ENCODE data around the gene EFNA3. TPM values are rescaled to one million over a fixed set of nuclear protein-coding genes. Genes with fewer than 3 reads are reported as not detected.
A peak's percentile ranks its signal among the peaks of the same experiment; 100 is the strongest.

Gene EFNA3
- total RNA-seq, 1 donor from 2014 or later = 14.6 TPM

GRCh38 chr1:155057104-155057503 lies 21.5 kb upstream of the EFNA3 start:
- peaks cover 5% of the 10 kb centered on the region for H3K4me1 Mint-ChIP-seq (ENCODE audit: low read depth, unreplicated experiment)
- no peak overlapping the region for H3K4me3 Mint-ChIP-seq (ENCODE audit: unreplicated experiment)
- DNase-seq = no peak
- no peaks in the 10 kb centered on the region for H3K36me3 Mint-ChIP-seq (ENCODE audit: unreplicated experiment)
- TF ChIP-seq CTCF (IDR thresholded peaks at IDR 0.05; ENCODE audit: partially characterized antibody, unreplicated experiment) = no peak
- H3K9me3 Mint-ChIP-seq (ENCODE audit: unreplicated experiment) = no peaks in the 10 kb centered on the region
- peaks cover 2% of the 10 kb centered on the region for H3K27me3 Mint-ChIP-seq (ENCODE audit: unreplicated experiment)
- H3K27ac Mint-ChIP-seq (ENCODE audit: unreplicated experiment) = no peak overlapping the region

GRCh38 chr1:155057788-155058211 lies 20.8 kb upstream of the EFNA3 start:
- Mint-ChIP-seq H3K4me1 (ENCODE audit: low read depth, unreplicated experiment) (peaks cover 3% of the 10 kb centered on the region), H3K27me3 (ENCODE audit: unreplicated experiment) (peaks cover 2% of the 10 kb centered on the region), H3K4me3 (ENCODE audit: unreplicated experiment) (no peak overlapping the region), H3K27ac (ENCODE audit: unreplicated experiment) (no peak overlapping the region), H3K36me3 (ENCODE audit: unreplicated experiment) (no peaks in the 10 kb centered on the region), H3K9me3 (ENCODE audit: unreplicated experiment) (no peaks in the 10 kb centered on the region)
- DNase-seq = no peak
- no peak for TF ChIP-seq CTCF (IDR thresholded peaks at IDR 0.05; ENCODE audit: partially characterized antibody, unreplicated experiment)

GRCh38 chr1:155060736-155061135 lies 17.9 kb upstream of the EFNA3 start:
- Mint-ChIP-seq H3K36me3 (ENCODE audit: unreplicated experiment) (peaks cover 5% of the 10 kb centered on the region), H3K27me3 (ENCODE audit: unreplicated experiment) (peaks cover 7% of the 10 kb centered on the region), H3K9me3 (ENCODE audit: unreplicated experiment) (peaks cover 5% of the 10 kb centered on the region), H3K4me1 (ENCODE audit: low read depth, unreplicated experiment) (peaks cover 12% of the 10 kb centered on the region), H3K27ac (ENCODE audit: unreplicated experiment) (no peak overlapping the region), H3K4me3 (ENCODE audit: unreplicated experiment) (no peak overlapping the region)
- no peak for DNase-seq
- TF ChIP-seq CTCF (IDR thresholded peaks at IDR 0.05; ENCODE audit: partially characterized antibody, unreplicated experiment) = no peak

GRCh38 chr1:155061381-155062150 lies 17.1 kb upstream of the EFNA3 start:
- Mint-ChIP-seq H3K27me3 (ENCODE audit: unreplicated experiment) (peaks cover 7% of the 10 kb centered on the region), H3K4me3 (ENCODE audit: unreplicated experiment) (peak overlapping the region; percentile 57), H3K4me1 (ENCODE audit: low read depth, unreplicated experiment) (peaks cover 12% of the 10 kb centered on the region), H3K9me3 (ENCODE audit: unreplicated experiment) (peaks cover 5% of the 10 kb centered on the region), H3K27ac (ENCODE audit: unreplicated experiment) (no peak overlapping the region), H3K36me3 (ENCODE audit: unreplicated experiment) (peaks cover 5% of the 10 kb centered on the region)
- peak; percentile 88 for TF ChIP-seq CTCF (IDR thresholded peaks at IDR 0.05; ENCODE audit: partially characterized antibody, unreplicated experiment)
- DNase-seq = peak; percentile 99

GRCh38 chr1:155062151-155062686 lies 16.4 kb upstream of the EFNA3 start:
- no peak overlapping the region for H3K27ac Mint-ChIP-seq (ENCODE audit: unreplicated experiment)
- peaks cover 5% of the 10 kb centered on the region for H3K9me3 Mint-ChIP-seq (ENCODE audit: unreplicated experiment)
- DNase-seq = peak; percentile 77
- peaks cover 7% of the 10 kb centered on the region for H3K27me3 Mint-ChIP-seq (ENCODE audit: unreplicated experiment)
- peaks cover 12% of the 10 kb centered on the region for H3K4me1 Mint-ChIP-seq (ENCODE audit: low read depth, unreplicated experiment)
- H3K4me3 Mint-ChIP-seq (ENCODE audit: unreplicated experiment) = peak overlapping the region; percentile 90
- no peak for TF ChIP-seq CTCF (IDR thresholded peaks at IDR 0.05; ENCODE audit: partially characterized antibody, unreplicated experiment)
- H3K36me3 Mint-ChIP-seq (ENCODE audit: unreplicated experiment) = peaks cover 5% of the 10 kb centered on the region
